CMK (cell line): ENCODE results near the gene NSF.
"Not testable (repeated sequence)": the region's sequence is repeated elsewhere in the genome, so short reads cannot be mapped to it uniquely, and the experiment has no call there.

ENCODE experiments used
- DNase-seq: peaks from one replicate; pipeline ENCODE4 v3.0.0-alpha.2; 2010; ENCODE audit warnings: low read depth

The NSF gene

GRCh38 chr17:46628753-46629436 lies 38.4 kb downstream of the NSF start:
- not testable (repeated sequence) for DNase-seq

- not testable (repeated sequence) for DNase-seq
Observed at GRCh38 chr17:46632146-46632545, 41.7 kb downstream of the NSF start.

GRCh38 chr17:46634844-46635243 lies 44.4 kb downstream of the NSF start:
- not testable (repeated sequence) for DNase-seq

- not testable (repeated sequence) for DNase-seq
Observed at GRCh38 chr17:46641861-46642656, 51.6 kb downstream of the NSF start.

GRCh38 chr17:46647251-46647650 lies 56.8 kb downstream of the NSF start:
- not testable (repeated sequence) for DNase-seq

- not testable (repeated sequence) for DNase-seq
Observed at GRCh38 chr17:46647688-46648278, 57.3 kb downstream of the NSF start.

- DNase-seq = not testable (repeated sequence)
Observed at GRCh38 chr17:46649246-46649645, 58.8 kb downstream of the NSF start.

- not testable (repeated sequence) for DNase-seq
Observed at GRCh38 chr17:46652024-46652643, 61.7 kb downstream of the NSF start.

GRCh38 chr17:46658235-46658634 lies 67.8 kb downstream of the NSF start:
- DNase-seq = not testable (repeated sequence)

GRCh38 chr17:46659702-46660101 lies 69.2 kb downstream of the NSF start:
- DNase-seq = not testable (repeated sequence)

- not testable (repeated sequence) for DNase-seq
Observed at GRCh38 chr17:46663123-46663522, 72.7 kb downstream of the NSF start.

- not testable (repeated sequence) for DNase-seq
Observed at GRCh38 chr17:46663552-46663951, 73.1 kb downstream of the NSF start.

- DNase-seq = not testable (repeated sequence)
Observed at GRCh38 chr17:46665969-46666368, 75.5 kb downstream of the NSF start.

- DNase-seq = not testable (repeated sequence)
Observed at GRCh38 chr17:46670789-46671188, 80.3 kb downstream of the NSF start.

GRCh38 chr17:46672777-46673176 lies 82.3 kb downstream of the NSF start:
- not testable (repeated sequence) for DNase-seq

GRCh38 chr17:46677819-46678218 lies 87.3 kb downstream of the NSF start:
- not testable (repeated sequence) for DNase-seq

GRCh38 chr17:46683653-46684052 lies 93.2 kb downstream of the NSF start:
- DNase-seq = not testable (repeated sequence)

- not testable (repeated sequence) for DNase-seq
Observed at GRCh38 chr17:46685284-46685683, 94.8 kb downstream of the NSF start.

- not testable (repeated sequence) for DNase-seq
Observed at GRCh38 chr17:46692196-46692595, 101.7 kb downstream of the NSF start.

GRCh38 chr17:46693283-46693682 lies 102.8 kb downstream of the NSF start:
- DNase-seq = not testable (repeated sequence)

GRCh38 chr17:46696522-46696921 lies 106.1 kb downstream of the NSF start:
- DNase-seq = not testable (repeated sequence)

- not testable (repeated sequence) for DNase-seq
Observed at GRCh38 chr17:46699014-46699413, 108.5 kb downstream of the NSF start.
